ENCODE data around the gene YBEY.

- TF ChIP-seq POLR2A (IDR thresholded peaks at IDR 0.05) (no peak), CTCF (IDR thresholded peaks at IDR 0.05) (no peak), POLR2AphosphoS5 (IDR thresholded peaks at IDR 0.05) (no peak), EP300 (IDR thresholded peaks at IDR 0.05) (no peak)
Observed at GRCh38 chr21:46269466-46269865, 16.7 kb upstream of the YBEY start.
